Upper lobe of left lung (tissue), 4 donors: Measurements from ENCODE around the gene KMO.

ENCODE experiments used
- CTCF ChIP-seq, 6 experiments: fragments of 450-650 bp in 4 of 6; fragments of 200-600 bp in 2 of 6; sonication (generic) in 2 of 6; IDR thresholded peaks; one replicate each; pipeline ENCODE4 v1.5.1; 2016 to 2019; ENCODE audit warnings: antibody characterized with exemption in 6 of 6
- EP300 ChIP-seq, 4 donors: sonication (generic); formaldehyde crosslinking; IDR thresholded peaks; one replicate each; pipeline ENCODE4 v1.5.1; 2017; ENCODE audit warnings: antibody characterized with exemption in 4 of 4, control low read depth in 2 of 4
- POLR2A ChIP-seq, 4 donors: fragments of 450-650 bp; IDR thresholded peaks; one replicate each; pipeline ENCODE4 v1.5.1; 2016 to 2017; ENCODE audit warnings: antibody characterized with exemption in 4 of 4, mild to moderate bottlenecking in 2 of 4
- POLR2AphosphoS5 ChIP-seq, 2 donors: sonication (generic); formaldehyde crosslinking; IDR thresholded peaks; one replicate each; pipeline ENCODE4 v1.5.1; 2017; ENCODE audit warnings: antibody characterized with exemption in 2 of 2

GRCh38 chr1:241644259-241644658, 112.1 kb downstream of the KMO start:
- TF ChIP-seq CTCF (IDR thresholded peaks at IDR 0.05) (no peak), POLR2A (IDR thresholded peaks at IDR 0.05) (no peak), POLR2AphosphoS5 (IDR thresholded peaks at IDR 0.05) (no peak), EP300 (IDR thresholded peaks at IDR 0.05) (no peak)
